GM12864 (cell line): ENCODE measurements around the gene MYO9A.

Experiments used
- DNase-seq: peaks from one replicate; pipeline ENCODE4 v3.0.0-alpha.2; 2011; ENCODE audit warnings: low read depth
- H3K4me3 ChIP-seq: 2 replicates; pipeline ENCODE4 v1.5.1; 2011; ENCODE audit warnings: mild to moderate bottlenecking, low read depth, low read length, control low read depth
- CTCF ChIP-seq: IDR thresholded peaks from 2 replicates; pipeline ENCODE4 v1.5.1; 2011; ENCODE audit warnings: low read depth, mild to moderate bottlenecking, moderate library complexity, low read length, control low read depth, inconsistent platforms; ENCODE audit errors: missing control alignments

Gene MYO9A

GRCh38 chr15:71971905-71972304 is 146.0 kb downstream of the MYO9A start:
- no peak for DNase-seq
- H3K4me3 ChIP-seq = no peak overlapping the region
- TF ChIP-seq CTCF = no peak

GRCh38 chr15:71970435-71970834 is 147.5 kb downstream of the MYO9A start:
- H3K4me3 ChIP-seq = no peak overlapping the region
- TF ChIP-seq CTCF = no peak
- DNase-seq = no peak

- no peak overlapping the region for H3K4me3 ChIP-seq
- no peak for DNase-seq
- no peak for TF ChIP-seq CTCF
These were observed 155.4 kb downstream of the MYO9A start for GRCh38 chr15:71962537-71962936.

GRCh38 chr15:71957026-71957425 is 160.9 kb downstream of the MYO9A start:
- no peak overlapping the region for H3K4me3 ChIP-seq
- no peak for DNase-seq
- TF ChIP-seq CTCF = no peak

- no peak for TF ChIP-seq CTCF
- DNase-seq = no peak
- H3K4me3 ChIP-seq = no peak overlapping the region
These were observed 166.8 kb downstream of the MYO9A start for GRCh38 chr15:71951134-71951533.

GRCh38 chr15:71945012-71945411 is 172.9 kb downstream of the MYO9A start:
- no peak for DNase-seq
- no peak overlapping the region for H3K4me3 ChIP-seq
- TF ChIP-seq CTCF = no peak

- no peak for TF ChIP-seq CTCF
- no peak overlapping the region for H3K4me3 ChIP-seq
- no peak for DNase-seq
These were observed 174.1 kb downstream of the MYO9A start for GRCh38 chr15:71943806-71944205.
